Transverse colon (tissue), 4 donors: ENCODE results near the gene GLYR1.

Source experiments
- CTCF ChIP-seq, 5 experiments: fragments of 200-600 bp in 3 of 5; fragments of 450-650 bp in 2 of 5; sonication (generic) in 3 of 5; IDR thresholded peaks; 1 replicate in 2 of 5; 2 replicates in 3 of 5; pipeline ENCODE4 v1.5.1; 2016 to 2017; ENCODE audit warnings: antibody characterized with exemption in 5 of 5, inconsistent platforms in 3 of 5, mild to moderate bottlenecking in 2 of 5, moderate library complexity in 1 of 5
- EP300 ChIP-seq: sonication (generic); formaldehyde crosslinking; IDR thresholded peaks from one replicate; pipeline ENCODE4 v1.6.1; 2017; ENCODE audit warnings: antibody characterized with exemption, low read depth
- POLR2AphosphoS5 ChIP-seq, 3 donors: sonication (generic); formaldehyde crosslinking; IDR thresholded peaks; one replicate each; pipeline ENCODE4 v1.6.1; 2016; ENCODE audit warnings: antibody characterized with exemption in 3 of 3

- TF ChIP-seq CTCF (IDR thresholded peaks at IDR 0.05) (no peak), EP300 (no peak), POLR2AphosphoS5 (IDR thresholded peaks at IDR 0.05) (no peak)
These were observed 38.1 kb upstream of the GLYR1 start for GRCh38 chr16:4884972-4885874.
